ENCODE data around the gene NSMCE3.
"Not testable (repeated sequence)": the region's sequence is repeated elsewhere in the genome, so short reads cannot be mapped to it uniquely, and the experiment has no call there.

NSMCE3 gene

GRCh38 chr15:29268706-29269484 is 727 bp downstream of the NSMCE3 start:
- DNase-seq: no peak

- no peak for DNase-seq
Observed at GRCh38 chr15:29266052-29266582, 3.5 kb downstream of the NSMCE3 start.

GRCh38 chr15:29263289-29263688 is 6.3 kb downstream of the NSMCE3 start:
- DNase-seq: no peak

GRCh38 chr15:29262738-29263137 is 6.9 kb downstream of the NSMCE3 start:
- DNase-seq: no peak

GRCh38 chr15:29260896-29261295 is 8.7 kb downstream of the NSMCE3 start:
- no peak for DNase-seq

- no peak for DNase-seq
Observed at GRCh38 chr15:29259233-29259632, 10.4 kb downstream of the NSMCE3 start.

GRCh38 chr15:29252234-29252633 is 17.4 kb downstream of the NSMCE3 start:
- DNase-seq: no peak

- no peak for DNase-seq
Observed at GRCh38 chr15:29244544-29244943, 25.1 kb downstream of the NSMCE3 start.

- no peak for DNase-seq
Observed at GRCh38 chr15:29244123-29244522, 25.5 kb downstream of the NSMCE3 start.

GRCh38 chr15:29242456-29243242 is 27.0 kb downstream of the NSMCE3 start:
- DNase-seq: no peak

- DNase-seq: no peak
Observed at GRCh38 chr15:29241207-29241606, 28.4 kb downstream of the NSMCE3 start.

GRCh38 chr15:29239395-29239794 is 30.2 kb downstream of the NSMCE3 start:
- no peak for DNase-seq

GRCh38 chr15:29233566-29233965 is 36.1 kb downstream of the NSMCE3 start:
- no peak for DNase-seq

- peak; percentile 71 for DNase-seq
Observed at GRCh38 chr15:29226436-29227208, 43.0 kb downstream of the NSMCE3 start.

GRCh38 chr15:29225534-29226234 is 43.9 kb downstream of the NSMCE3 start:
- peak; percentile 28 for DNase-seq

- not testable (repeated sequence) for DNase-seq
Observed at GRCh38 chr15:29224987-29225363, 44.6 kb downstream of the NSMCE3 start.

- DNase-seq: not testable (repeated sequence)
Observed at GRCh38 chr15:29224235-29224986, 45.2 kb downstream of the NSMCE3 start.

- DNase-seq: no peak
Observed at GRCh38 chr15:29223640-29224039, 46.0 kb downstream of the NSMCE3 start.

GRCh38 chr15:29222129-29222853 is 47.3 kb downstream of the NSMCE3 start:
- DNase-seq: no peak

- no peak for DNase-seq
Observed at GRCh38 chr15:29220852-29221251, 48.8 kb downstream of the NSMCE3 start.

- DNase-seq: no peak
Observed at GRCh38 chr15:29216955-29217354, 52.7 kb downstream of the NSMCE3 start.
